ENCODE data around the gene GNG14.

- TF ChIP-seq TCF7 (IDR thresholded peaks at IDR 0.05; ENCODE audit: borderline replicate concordance) (no peak), POLR2A (IDR thresholded peaks at IDR 0.05; ENCODE audit: low read depth, low read length) (no peak), SMC3 (IDR thresholded peaks at IDR 0.05; ENCODE audit: borderline replicate concordance, low read length) (no peak)
Observed at GRCh38 chr19:12726988-12727316, 39.2 kb downstream of the GNG14 start.
